DND-41 (cell line): Measurements from ENCODE around the gene CYP11A1.

Source experiments
- ATAC-seq: fragments of 200-7000 bp; cut with Tn5 transposase; 3 replicates; pipeline ENCODE4 v1.9.1; 2021; ENCODE audit warnings: low read depth; ENCODE audit not compliant: insufficient read depth
- DNase-seq: peaks from one replicate; pipeline ENCODE4 v3.0.0-alpha.2; 2020
- H2AFZ ChIP-seq: 2 replicates; pipeline ENCODE4 v1.6.0; 2012; ENCODE audit warnings: low read depth, low read length
- H3K27ac ChIP-seq: 2 replicates; pipeline ENCODE4 v1.5.1; 2012; ENCODE audit warnings: low read length, inconsistent platforms
- H3K27me3 ChIP-seq: fragments of 200-600 bp; sonication (generic); 2 replicates; pipeline ENCODE4 v1.6.0; 2012; ENCODE audit warnings: low read length, mild to moderate bottlenecking, inconsistent platforms; ENCODE audit not compliant: insufficient read depth, poor library complexity
- H3K36me3 ChIP-seq: 2 replicates; pipeline ENCODE4 v1.5.1; 2012; ENCODE audit warnings: low read length, inconsistent platforms; ENCODE audit not compliant: insufficient read depth
- H3K4me1 ChIP-seq: 2 replicates; pipeline ENCODE4 v1.5.1; 2012; ENCODE audit warnings: mild to moderate bottlenecking, low read length; ENCODE audit not compliant: insufficient read depth
- H3K4me2 ChIP-seq: 2 replicates; pipeline ENCODE4 v1.6.0; 2012; ENCODE audit warnings: mild to moderate bottlenecking, moderate library complexity, low read length, inconsistent platforms; ENCODE audit not compliant: insufficient read depth
- H3K4me3 ChIP-seq, 2 experiments: fragments of 200-600 bp in 1 of 2; shearing (Covaris generic) in 1 of 2; 2 replicates each; pipeline ENCODE4 v1.5.1; 2012 to 2016; ENCODE audit warnings: inconsistent platforms in 2 of 2, low read length in 2 of 2, mild to moderate bottlenecking in 2 of 2, low read depth in 1 of 2, moderate library complexity in 1 of 2
- H3K79me2 ChIP-seq: 2 replicates; pipeline ENCODE4 v1.6.0; 2012; ENCODE audit warnings: low read length, inconsistent platforms; ENCODE audit not compliant: insufficient read depth
- H3K9ac ChIP-seq: 2 replicates; pipeline ENCODE4 v1.6.0; 2012; ENCODE audit warnings: low read depth, mild to moderate bottlenecking, inconsistent platforms, low read length, moderate library complexity
- H3K9me3 ChIP-seq: 2 replicates; pipeline ENCODE4 v1.5.1; 2012; ENCODE audit warnings: low read length, moderate library complexity, mild to moderate bottlenecking, inconsistent platforms; ENCODE audit not compliant: insufficient read depth, severe bottlenecking
- H4K20me1 ChIP-seq: 2 replicates; pipeline ENCODE4 v1.6.0; 2012; ENCODE audit warnings: low read length; ENCODE audit not compliant: insufficient read depth
- CTCF ChIP-seq: IDR thresholded peaks from 2 replicates; pipeline ENCODE4 v1.5.1; 2012; ENCODE audit warnings: borderline replicate concordance, low read length, moderate library complexity, mild to moderate bottlenecking; ENCODE audit not compliant: poor library complexity, severe bottlenecking; ENCODE audit errors: extremely low read depth
- EZH2 ChIP-seq: IDR thresholded peaks from 3 replicates; pipeline ENCODE4 v1.6.1; 2012; ENCODE audit warnings: borderline replicate concordance, low read depth, mild to moderate bottlenecking, moderate library complexity, low read length, inconsistent platforms; ENCODE audit not compliant: severe bottlenecking

The CYP11A1 gene

GRCh38 chr15:74291101-74292071, 76.1 kb downstream of the CYP11A1 start:
- no peaks in the 10 kb centered on the region for H3K27me3 ChIP-seq
- TF ChIP-seq EZH2 (no peak), CTCF (no peak)
- DNase-seq: peak; percentile 82
- H3K4me3 ChIP-seq: no peak overlapping the region
- H3K9ac ChIP-seq: no peak overlapping the region
- no peaks in the 10 kb centered on the region for H3K36me3 ChIP-seq
- H3K79me2 ChIP-seq: no peaks in the 10 kb centered on the region
- H2AFZ ChIP-seq: no peak overlapping the region
- H3K9me3 ChIP-seq: no peaks in the 10 kb centered on the region
- peaks cover 7% of the 10 kb centered on the region for H4K20me1 ChIP-seq
- H3K4me1 ChIP-seq: no peaks in the 10 kb centered on the region
- no peak overlapping the region for H3K27ac ChIP-seq
- ATAC-seq: peak; percentile 96
- no peak overlapping the region for H3K4me2 ChIP-seq

- Histone ChIP-seq H3K27me3 (no peaks in the 10 kb centered on the region), H4K20me1 (peaks cover 7% of the 10 kb centered on the region), H2AFZ (no peak overlapping the region), H3K4me2 (no peak overlapping the region), H3K36me3 (no peaks in the 10 kb centered on the region), H3K9ac (no peak overlapping the region), H3K4me1 (no peaks in the 10 kb centered on the region), H3K27ac (no peak overlapping the region), H3K4me3 (no peak overlapping the region), H3K9me3 (no peaks in the 10 kb centered on the region), H3K79me2 (no peaks in the 10 kb centered on the region)
- TF ChIP-seq CTCF (no peak), EZH2 (no peak)
- no peak for DNase-seq
- no peak for ATAC-seq
Measured at GRCh38 chr15:74290645-74291044, 76.8 kb downstream of the CYP11A1 start.

- H3K9me3 ChIP-seq: no peaks in the 10 kb centered on the region
- no peak overlapping the region for H3K27ac ChIP-seq
- no peak overlapping the region for H3K4me2 ChIP-seq
- H3K4me1 ChIP-seq: no peaks in the 10 kb centered on the region
- H4K20me1 ChIP-seq: peaks cover 7% of the 10 kb centered on the region
- H3K9ac ChIP-seq: no peak overlapping the region
- no peaks in the 10 kb centered on the region for H3K36me3 ChIP-seq
- no peak for DNase-seq
- H3K27me3 ChIP-seq: no peaks in the 10 kb centered on the region
- TF ChIP-seq CTCF (no peak), EZH2 (no peak)
- no peak overlapping the region for H3K4me3 ChIP-seq
- no peak overlapping the region for H2AFZ ChIP-seq
- H3K79me2 ChIP-seq: no peaks in the 10 kb centered on the region
- no peak for ATAC-seq
Measured at GRCh38 chr15:74289671-74290070, 77.8 kb downstream of the CYP11A1 start.
